Caco-2 (cell line): ENCODE results near the gene MED13L. TPM values are rescaled to one million over a fixed set of nuclear protein-coding genes. Genes with fewer than 3 reads are reported as not detected.

Source experiments
- BruUV-seq: library from RNA; stranded (reverse); fragments of 400-500 nt; replicated peaks from 2 replicates; lab custom pipeline; 2021; lab: Mats Ljungman, UMichigan
- CTCF ChIA-PET: fragments of 300-600 bp; sonication (Branson Sonifier 250); formaldehyde crosslinking; loops from one replicate; lab custom pipeline; 2022; ENCODE audit warnings: antibody characterized with exemption; lab: Charles Lee
- POLR2A ChIA-PET: fragments of 300-600 bp; sonication (Branson Sonifier 250); formaldehyde crosslinking; loops from one replicate; lab custom pipeline; 2022; ENCODE audit warnings: antibody characterized with exemption; lab: Charles Lee
- DNase-seq, 2 experiments: peaks; one replicate each; pipeline versions ENCODE4 v3.0.0 to v3.0.0-alpha.2; 2020 to 2022
- H3K27me3 ChIP-seq: replicated peaks from 2 replicates; pipeline ENCODE4 v1.6.0; 2011; ENCODE audit warnings: low read length; ENCODE audit not compliant: control insufficient read depth, insufficient read depth
- H3K36me3 ChIP-seq: 2 replicates; pipeline ENCODE4 v1.5.1; 2011; ENCODE audit warnings: low read length; ENCODE audit not compliant: control insufficient read depth, insufficient read depth
- H3K4me1 ChIP-seq: fragments of 250-450 bp; sonication (Bioruptor Pico); 2 replicates; pipeline ENCODE4 v1.5.1; 2020; ENCODE audit warnings: mild to moderate bottlenecking
- H3K4me3 ChIP-seq: 2 replicates; pipeline ENCODE4 v1.5.1; 2011; ENCODE audit warnings: low read depth, mild to moderate bottlenecking, control low read depth, low read length
- H3K9me3 ChIP-seq: fragments of 250-450 bp; sonication (Bioruptor Pico); 2 replicates; pipeline ENCODE4 v1.5.1; 2020; ENCODE audit warnings: mild to moderate bottlenecking, moderate library complexity
- H3K27ac Mint-ChIP-seq: one replicate; pipeline ENCODE4 v1.8.0; 2022; ENCODE audit warnings: mixed read lengths; ENCODE audit not compliant: unreplicated experiment
- H3K27me3 Mint-ChIP-seq: one replicate; pipeline ENCODE4 v1.8.0; 2022; ENCODE audit warnings: mixed read lengths; ENCODE audit not compliant: insufficient read depth, unreplicated experiment
- H3K36me3 Mint-ChIP-seq: one replicate; pipeline ENCODE4 v1.8.0; 2022; ENCODE audit warnings: mild to moderate bottlenecking, mixed read lengths; ENCODE audit not compliant: insufficient read depth, unreplicated experiment
- H3K4me1 Mint-ChIP-seq: one replicate; pipeline ENCODE4 v1.8.0; 2022; ENCODE audit warnings: low read depth, mixed read lengths; ENCODE audit not compliant: unreplicated experiment
- H3K4me3 Mint-ChIP-seq: one replicate; pipeline ENCODE4 v1.8.0; 2022; ENCODE audit warnings: mild to moderate bottlenecking, moderate library complexity, mixed read lengths; ENCODE audit not compliant: unreplicated experiment
- H3K9me3 Mint-ChIP-seq: one replicate; pipeline ENCODE4 v1.8.0; 2022; ENCODE audit warnings: mixed read lengths; ENCODE audit not compliant: unreplicated experiment
- intact Hi-C: fragments of 100-400 bp; cut with micrococcal nuclease; formaldehyde crosslinking; loops from one replicate; pipeline ENCODE4 v1.10.0; 2022; ENCODE audit not compliant: unreplicated experiment
- total RNA-seq: library from RNA; stranded (reverse); gene quantifications from 2 replicates; pipeline ENCODE4 v1.2.3, GENCODE V29; 2022
- TF ChIP-seq, protein P1 (sequence below), 2 experiments: fragments of 200-600 bp in 1 of 2; IDR thresholded peaks; 1 replicate in 1 of 2; 2 replicates in 1 of 2; pipeline versions ENCODE4 v1.5.1 to v1.8.0; 2011 to 2022; ENCODE audit warnings: antibody characterized with exemption in 1 of 2, control low read depth in 1 of 2, inconsistent platforms in 1 of 2, low read depth in 1 of 2, low read length in 1 of 2, mild to moderate bottlenecking in 1 of 2, moderate library complexity in 1 of 2; ENCODE audit not compliant: insufficient read depth in 1 of 2, severe bottlenecking in 1 of 2, unreplicated experiment in 1 of 2

Gene MED13L
- total RNA-seq, 1 experiment from 2014 or later = 160 TPM

DNA sequence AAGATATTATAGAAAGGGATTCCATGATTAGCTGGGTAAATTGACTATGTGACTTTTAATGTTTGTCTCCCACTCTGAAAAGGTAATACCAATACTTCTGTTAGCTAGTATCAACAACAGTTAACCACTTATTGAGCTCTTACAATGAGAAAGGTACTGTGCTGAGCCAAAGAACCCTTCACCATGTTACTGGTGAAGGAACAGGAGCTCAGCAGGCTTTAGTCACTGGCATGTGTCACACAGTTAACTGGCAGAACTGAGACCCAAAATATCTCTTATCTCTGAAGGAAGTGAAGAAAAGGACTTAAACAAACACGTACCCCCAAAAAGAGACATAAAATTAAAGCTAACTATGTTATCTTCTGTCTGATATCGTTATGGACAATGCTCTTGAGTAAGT, 170.6 kb downstream of the MED13L start:
- H3K27me3 Mint-ChIP-seq = no peaks in the 10 kb centered on the region
- BruUV-seq = no TSS peak
- H3K4me3 Mint-ChIP-seq = no peak overlapping the region
- Histone ChIP-seq H3K4me1 (no peaks in the 10 kb centered on the region), H3K36me3 (no peaks in the 10 kb centered on the region), H3K27me3 (no peaks in the 10 kb centered on the region), H3K9me3 (no peaks in the 10 kb centered on the region), H3K4me3 (no peak overlapping the region)
- peaks cover 40% of the 10 kb centered on the region for H3K36me3 Mint-ChIP-seq
- TF ChIP-seq, protein P1, sequence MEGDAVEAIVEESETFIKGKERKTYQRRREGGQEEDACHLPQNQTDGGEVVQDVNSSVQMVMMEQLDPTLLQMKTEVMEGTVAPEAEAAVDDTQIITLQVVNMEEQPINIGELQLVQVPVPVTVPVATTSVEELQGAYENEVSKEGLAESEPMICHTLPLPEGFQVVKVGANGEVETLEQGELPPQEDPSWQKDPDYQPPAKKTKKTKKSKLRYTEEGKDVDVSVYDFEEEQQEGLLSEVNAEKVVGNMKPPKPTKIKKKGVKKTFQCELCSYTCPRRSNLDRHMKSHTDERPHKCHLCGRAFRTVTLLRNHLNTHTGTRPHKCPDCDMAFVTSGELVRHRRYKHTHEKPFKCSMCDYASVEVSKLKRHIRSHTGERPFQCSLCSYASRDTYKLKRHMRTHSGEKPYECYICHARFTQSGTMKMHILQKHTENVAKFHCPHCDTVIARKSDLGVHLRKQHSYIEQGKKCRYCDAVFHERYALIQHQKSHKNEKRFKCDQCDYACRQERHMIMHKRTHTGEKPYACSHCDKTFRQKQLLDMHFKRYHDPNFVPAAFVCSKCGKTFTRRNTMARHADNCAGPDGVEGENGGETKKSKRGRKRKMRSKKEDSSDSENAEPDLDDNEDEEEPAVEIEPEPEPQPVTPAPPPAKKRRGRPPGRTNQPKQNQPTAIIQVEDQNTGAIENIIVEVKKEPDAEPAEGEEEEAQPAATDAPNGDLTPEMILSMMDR (IDR thresholded peaks at IDR 0.05; ENCODE audit: insufficient read depth in 1 of 2, low read depth in 1 of 2, low read length in 1 of 2, severe bottlenecking in 1 of 2, unreplicated experiment in 1 of 2) = no peak
- intact Hi-C loops = no loop called here
- no peaks in the 10 kb centered on the region for H3K4me1 Mint-ChIP-seq
- no peak overlapping the region for H3K27ac Mint-ChIP-seq
- CTCF ChIA-PET = no interaction called here
- POLR2A ChIA-PET = no interaction called here
- no peaks in the 10 kb centered on the region for H3K9me3 Mint-ChIP-seq
- no peak for DNase-seq

DNA sequence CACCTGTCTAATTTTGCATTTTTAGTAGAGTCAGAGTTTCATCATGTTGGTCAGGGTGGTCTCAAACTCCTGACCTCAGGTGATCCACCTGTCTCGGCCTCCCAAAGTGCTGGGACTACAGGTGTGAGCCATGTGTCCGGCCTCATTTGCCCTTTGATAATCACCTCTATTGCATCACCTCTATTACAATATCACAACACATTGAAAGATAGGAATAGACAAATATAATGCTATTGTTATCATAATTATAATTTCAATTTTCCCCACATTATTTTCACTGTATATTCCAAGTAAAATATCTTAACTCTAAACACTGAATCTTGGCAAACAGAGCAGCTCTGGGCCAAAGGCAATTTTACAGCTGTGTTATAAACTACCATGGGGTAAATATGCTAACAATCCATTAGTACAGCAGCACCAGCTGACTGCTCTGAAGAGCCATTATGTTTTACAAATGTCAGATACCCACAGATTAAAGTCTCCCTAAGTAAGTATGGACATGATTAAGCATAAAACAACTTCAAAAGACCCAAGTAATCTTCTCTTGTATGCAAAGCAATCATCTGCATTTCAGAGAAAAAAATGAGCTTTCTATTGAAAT, 173.2 kb downstream of the MED13L start:
- Histone ChIP-seq H3K4me1 (no peaks in the 10 kb centered on the region), H3K27me3 (no peaks in the 10 kb centered on the region), H3K9me3 (no peaks in the 10 kb centered on the region), H3K4me3 (no peak overlapping the region), H3K36me3 (no peaks in the 10 kb centered on the region)
- H3K9me3 Mint-ChIP-seq = no peaks in the 10 kb centered on the region
- ChIA-PET POLR2A (no interaction called here), CTCF (no interaction called here)
- no peak overlapping the region for H3K4me3 Mint-ChIP-seq
- no peaks in the 10 kb centered on the region for H3K27me3 Mint-ChIP-seq
- BruUV-seq = no TSS peak
- H3K4me1 Mint-ChIP-seq = peaks cover 9% of the 10 kb centered on the region
- intact Hi-C loops = no loop called here
- TF ChIP-seq, protein P1 (IDR thresholded peaks at IDR 0.05; ENCODE audit: insufficient read depth in 1 of 2, low read depth in 1 of 2, low read length in 1 of 2, severe bottlenecking in 1 of 2, unreplicated experiment in 1 of 2) = no peak
- DNase-seq = no peak
- H3K36me3 Mint-ChIP-seq = peaks cover 30% of the 10 kb centered on the region
- no peak overlapping the region for H3K27ac Mint-ChIP-seq

DNA sequence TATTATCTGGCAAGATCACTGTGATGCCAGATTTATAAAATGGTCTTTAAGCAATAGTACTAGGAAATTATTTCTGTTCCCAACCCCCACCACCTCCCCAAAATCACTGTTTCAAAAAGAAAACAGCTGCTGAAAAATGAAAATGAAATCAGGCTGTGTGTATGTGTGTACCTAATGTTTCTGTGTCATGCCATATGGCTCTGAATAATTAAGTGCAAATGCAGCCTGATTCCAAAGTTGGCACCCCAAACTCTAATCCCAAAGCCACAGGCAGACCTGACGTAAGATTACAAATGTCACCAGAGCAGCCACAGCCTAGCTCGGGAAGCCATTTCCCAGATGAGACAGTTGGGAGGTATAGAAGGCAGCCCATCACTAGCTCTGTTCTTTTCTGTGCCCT, 175.5 kb downstream of the MED13L start:
- Mint-ChIP-seq H3K9me3 (no peaks in the 10 kb centered on the region), H3K4me3 (no peak overlapping the region), H3K4me1 (peaks cover 9% of the 10 kb centered on the region), H3K27me3 (no peaks in the 10 kb centered on the region), H3K27ac (no peak overlapping the region), H3K36me3 (peaks cover 28% of the 10 kb centered on the region)
- POLR2A ChIA-PET = no interaction called here
- BruUV-seq = no TSS peak
- TF ChIP-seq, protein P1 (IDR thresholded peaks at IDR 0.05; ENCODE audit: insufficient read depth in 1 of 2, low read depth in 1 of 2, low read length in 1 of 2, severe bottlenecking in 1 of 2, unreplicated experiment in 1 of 2) = no peak
- intact Hi-C loops = no loop called here
- no peaks in the 10 kb centered on the region for H3K36me3 ChIP-seq
- H3K4me3 ChIP-seq = no peak overlapping the region
- no peak for DNase-seq
- H3K4me1 ChIP-seq = no peaks in the 10 kb centered on the region
- no peaks in the 10 kb centered on the region for H3K27me3 ChIP-seq
- CTCF ChIA-PET = no interaction called here
- no peaks in the 10 kb centered on the region for H3K9me3 ChIP-seq
